GM23338 (cell line): Measurements from ENCODE around the gene TNNI2.

Experiments
- EZH2 ChIP-seq: fragments of 200-600 bp; sonication (generic); IDR thresholded peaks from one replicate; pipeline ENCODE4 v1.8.0; 2017; ENCODE audit warnings: antibody characterized with exemption, mild to moderate bottlenecking, low read depth; ENCODE audit not compliant: unreplicated experiment
- EZH2phosphoT487 ChIP-seq: fragments of 200-600 bp; sonication (generic); IDR thresholded peaks from one replicate; pipeline ENCODE4 v1.8.1; 2018; ENCODE audit warnings: antibody characterized with exemption; ENCODE audit not compliant: unreplicated experiment
- JUNB ChIP-seq: IDR thresholded peaks from one replicate; pipeline ENCODE4 v1.6.1; 2016; ENCODE audit warnings: antibody characterized with exemption; ENCODE audit not compliant: unreplicated experiment
- NANOG ChIP-seq: IDR thresholded peaks from 2 replicates; pipeline ENCODE4 v1.6.1; 2016; ENCODE audit warnings: antibody characterized with exemption, borderline replicate concordance
- POLR2AphosphoS5 ChIP-seq: IDR thresholded peaks from 2 replicates; pipeline ENCODE4 v1.6.1; 2016; ENCODE audit warnings: antibody characterized with exemption, low read depth
- ZNF114 ChIP-seq: fragments of 250-450 bp; sonication (Bioruptor Pico); IDR thresholded peaks from 2 replicates; pipeline ENCODE4 v1.5.0; 2020; ENCODE audit warnings: mild to moderate bottlenecking, moderate library complexity
- TF ChIP-seq, protein P1 (sequence below), 2 experiments: fragments of 200-600 bp in 1 of 2; sonication (generic) in 1 of 2; conservative IDR thresholded peaks; 2 replicates each; pipeline versions ENCODE4 v1.5.1 to v1.6.1; 2016 to 2017; ENCODE audit warnings: antibody characterized with exemption in 2 of 2, low read depth in 2 of 2, mild to moderate bottlenecking in 2 of 2, moderate library complexity in 1 of 2
- TF ChIP-seq, protein P2 (sequence below): IDR thresholded peaks from one replicate; pipeline ENCODE4 v1.6.1; 2018; ENCODE audit warnings: antibody characterized with exemption; ENCODE audit not compliant: unreplicated experiment

DNA sequence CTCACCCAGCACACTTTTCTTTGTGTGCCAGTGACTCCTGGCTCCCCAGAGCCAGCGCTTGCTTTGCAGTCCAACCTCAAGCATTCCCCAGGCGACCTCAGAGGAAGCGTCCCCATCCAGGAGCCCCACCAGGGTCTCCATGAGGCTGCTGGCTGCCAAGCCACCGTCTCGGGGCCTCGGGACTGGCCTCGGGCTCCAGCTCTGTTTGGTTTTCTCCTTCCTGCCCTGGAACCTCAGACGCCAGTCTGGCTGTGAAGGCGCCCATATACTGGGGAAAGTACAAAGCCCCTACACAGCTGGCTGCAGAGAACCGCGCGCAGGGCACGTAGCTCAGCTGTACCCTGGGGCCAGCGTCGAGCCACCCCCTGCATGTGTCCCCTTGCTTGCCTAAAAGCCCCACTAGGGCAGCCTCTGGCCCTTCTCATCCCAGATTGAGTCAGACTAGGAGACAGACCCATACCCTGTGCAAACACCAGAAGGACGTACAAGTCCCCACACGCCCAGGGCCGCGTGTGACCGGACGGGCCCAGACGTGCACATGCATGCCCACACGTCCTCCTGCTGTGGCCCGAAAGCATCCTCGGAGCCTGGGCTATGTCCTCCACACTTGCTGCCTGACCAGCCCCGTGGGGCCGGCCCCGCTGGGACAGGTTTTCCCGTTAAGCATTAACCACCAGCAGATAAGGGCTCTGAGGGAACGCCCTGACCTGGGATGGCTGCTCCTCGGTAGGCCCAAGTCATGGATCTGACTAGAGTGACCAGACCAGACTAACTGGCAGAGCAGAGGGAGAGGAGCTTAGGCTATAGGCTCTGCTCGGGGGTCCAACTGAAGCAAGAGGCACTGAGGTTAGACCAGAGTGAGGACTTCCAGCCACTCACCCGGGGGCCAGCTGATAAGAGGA lies 8.2 kb upstream of the TNNI2 start:
- TF ChIP-seq EZH2 (no peak), POLR2AphosphoS5 (no peak), EZH2phosphoT487 (no peak), JUNB (no peak), NANOG (no peak), ZNF114 (CRISPR knock-in tag) (no peak)
- TF ChIP-seq, protein P1, sequence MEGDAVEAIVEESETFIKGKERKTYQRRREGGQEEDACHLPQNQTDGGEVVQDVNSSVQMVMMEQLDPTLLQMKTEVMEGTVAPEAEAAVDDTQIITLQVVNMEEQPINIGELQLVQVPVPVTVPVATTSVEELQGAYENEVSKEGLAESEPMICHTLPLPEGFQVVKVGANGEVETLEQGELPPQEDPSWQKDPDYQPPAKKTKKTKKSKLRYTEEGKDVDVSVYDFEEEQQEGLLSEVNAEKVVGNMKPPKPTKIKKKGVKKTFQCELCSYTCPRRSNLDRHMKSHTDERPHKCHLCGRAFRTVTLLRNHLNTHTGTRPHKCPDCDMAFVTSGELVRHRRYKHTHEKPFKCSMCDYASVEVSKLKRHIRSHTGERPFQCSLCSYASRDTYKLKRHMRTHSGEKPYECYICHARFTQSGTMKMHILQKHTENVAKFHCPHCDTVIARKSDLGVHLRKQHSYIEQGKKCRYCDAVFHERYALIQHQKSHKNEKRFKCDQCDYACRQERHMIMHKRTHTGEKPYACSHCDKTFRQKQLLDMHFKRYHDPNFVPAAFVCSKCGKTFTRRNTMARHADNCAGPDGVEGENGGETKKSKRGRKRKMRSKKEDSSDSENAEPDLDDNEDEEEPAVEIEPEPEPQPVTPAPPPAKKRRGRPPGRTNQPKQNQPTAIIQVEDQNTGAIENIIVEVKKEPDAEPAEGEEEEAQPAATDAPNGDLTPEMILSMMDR (conservative IDR thresholded peaks at IDR 0.05; ENCODE audit: low read depth in 2 of 2): no peak
- TF ChIP-seq, protein P2, sequence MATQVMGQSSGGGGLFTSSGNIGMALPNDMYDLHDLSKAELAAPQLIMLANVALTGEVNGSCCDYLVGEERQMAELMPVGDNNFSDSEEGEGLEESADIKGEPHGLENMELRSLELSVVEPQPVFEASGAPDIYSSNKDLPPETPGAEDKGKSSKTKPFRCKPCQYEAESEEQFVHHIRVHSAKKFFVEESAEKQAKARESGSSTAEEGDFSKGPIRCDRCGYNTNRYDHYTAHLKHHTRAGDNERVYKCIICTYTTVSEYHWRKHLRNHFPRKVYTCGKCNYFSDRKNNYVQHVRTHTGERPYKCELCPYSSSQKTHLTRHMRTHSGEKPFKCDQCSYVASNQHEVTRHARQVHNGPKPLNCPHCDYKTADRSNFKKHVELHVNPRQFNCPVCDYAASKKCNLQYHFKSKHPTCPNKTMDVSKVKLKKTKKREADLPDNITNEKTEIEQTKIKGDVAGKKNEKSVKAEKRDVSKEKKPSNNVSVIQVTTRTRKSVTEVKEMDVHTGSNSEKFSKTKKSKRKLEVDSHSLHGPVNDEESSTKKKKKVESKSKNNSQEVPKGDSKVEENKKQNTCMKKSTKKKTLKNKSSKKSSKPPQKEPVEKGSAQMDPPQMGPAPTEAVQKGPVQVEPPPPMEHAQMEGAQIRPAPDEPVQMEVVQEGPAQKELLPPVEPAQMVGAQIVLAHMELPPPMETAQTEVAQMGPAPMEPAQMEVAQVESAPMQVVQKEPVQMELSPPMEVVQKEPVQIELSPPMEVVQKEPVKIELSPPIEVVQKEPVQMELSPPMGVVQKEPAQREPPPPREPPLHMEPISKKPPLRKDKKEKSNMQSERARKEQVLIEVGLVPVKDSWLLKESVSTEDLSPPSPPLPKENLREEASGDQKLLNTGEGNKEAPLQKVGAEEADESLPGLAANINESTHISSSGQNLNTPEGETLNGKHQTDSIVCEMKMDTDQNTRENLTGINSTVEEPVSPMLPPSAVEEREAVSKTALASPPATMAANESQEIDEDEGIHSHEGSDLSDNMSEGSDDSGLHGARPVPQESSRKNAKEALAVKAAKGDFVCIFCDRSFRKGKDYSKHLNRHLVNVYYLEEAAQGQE: no peak
